Measurements from ENCODE around the gene HES1. TPM values are rescaled to one million over a fixed set of nuclear protein-coding genes. Genes with fewer than 3 reads are reported as not detected.

The HES1 gene
- polyA plus RNA-seq, 1 donor from 2014 or later, result 0.25 TPM

GRCh38 chr3:194102436-194102835 lies 33.5 kb upstream of the HES1 start:
- H4K20me1 ChIP-seq (ENCODE audit: insufficient read depth), result no peaks in the 10 kb centered on the region
- no peak overlapping the region for H3K27ac ChIP-seq (ENCODE audit: low read length)

GRCh38 chr3:194103505-194103904 lies 32.4 kb upstream of the HES1 start:
- no peaks in the 10 kb centered on the region for H3K9me3 ChIP-seq (ENCODE audit: low read length)
- H3K9ac ChIP-seq (ENCODE audit: low read length), result no peak overlapping the region
- no peaks in the 10 kb centered on the region for H3K9me2 ChIP-seq (ENCODE audit: insufficient read depth, low read length)
- no peak overlapping the region for H3K4me2 ChIP-seq (ENCODE audit: low read length)
- H3F3A ChIP-seq (ENCODE audit: insufficient read depth, low read length, poor library complexity, severe bottlenecking), result no peaks in the 10 kb centered on the region
- no peak overlapping the region for H3K4me3 ChIP-seq (ENCODE audit: low read length)
- no peak overlapping the region for H2AFZ ChIP-seq (ENCODE audit: low read depth, low read length)
- TF ChIP-seq CTCF (IDR thresholded peaks at IDR 0.05; ENCODE audit: poor library complexity, severe bottlenecking) (no peak), EP300 (conservative IDR thresholded peaks at IDR 0.05; ENCODE audit: poor library complexity, severe bottlenecking) (no peak), MXI1 (conservative IDR thresholded peaks at IDR 0.05; ENCODE audit: poor library complexity, severe bottlenecking) (no peak), EZH2 (IDR thresholded peaks at IDR 0.05; ENCODE audit: borderline replicate concordance, insufficient read depth, low read length, poor library complexity, severe bottlenecking) (no peak), TAF1 (IDR thresholded peaks at IDR 0.05; ENCODE audit: low read depth) (no peak), RAD21 (conservative IDR thresholded peaks at IDR 0.05) (no peak)
- H4K20me1 ChIP-seq (ENCODE audit: insufficient read depth), result no peaks in the 10 kb centered on the region
- no peaks in the 10 kb centered on the region for H3K36me3 ChIP-seq (ENCODE audit: insufficient read depth, low read length)
- no peak overlapping the region for H3K27ac ChIP-seq (ENCODE audit: low read length)
- no peaks in the 10 kb centered on the region for H3K27me3 ChIP-seq (ENCODE audit: insufficient read depth, low read depth, low read length)
- H3K79me2 ChIP-seq (replicated peaks; ENCODE audit: insufficient read depth, low read length), result no peaks in the 10 kb centered on the region

More at GRCh38 chr3:194102436-194102835, 33.5 kb upstream of the HES1 start:
- no peak overlapping the region for H3K4me3 ChIP-seq (ENCODE audit: low read length)
- no peaks in the 10 kb centered on the region for H3K79me2 ChIP-seq (replicated peaks; ENCODE audit: insufficient read depth, low read length)
- H3K4me2 ChIP-seq (ENCODE audit: low read length), result no peak overlapping the region
- H3K9me3 ChIP-seq (ENCODE audit: low read length), result no peaks in the 10 kb centered on the region
- no peak overlapping the region for H3K9ac ChIP-seq (ENCODE audit: low read length)
- H3K27me3 ChIP-seq (ENCODE audit: insufficient read depth, low read depth, low read length), result no peaks in the 10 kb centered on the region
- no peaks in the 10 kb centered on the region for H3K9me2 ChIP-seq (ENCODE audit: insufficient read depth, low read length)
- H2AFZ ChIP-seq (ENCODE audit: low read depth, low read length), result no peak overlapping the region
- H3K36me3 ChIP-seq (ENCODE audit: insufficient read depth, low read length), result no peaks in the 10 kb centered on the region
- H3F3A ChIP-seq (ENCODE audit: insufficient read depth, low read length, poor library complexity, severe bottlenecking), result no peaks in the 10 kb centered on the region
- no peak for TF ChIP-seq REST (IDR thresholded peaks at IDR 0.05; ENCODE audit: borderline replicate concordance)
- TF ChIP-seq MXI1 (conservative IDR thresholded peaks at IDR 0.05; ENCODE audit: poor library complexity, severe bottlenecking), result no peak
- TF ChIP-seq EZH2 (IDR thresholded peaks at IDR 0.05; ENCODE audit: borderline replicate concordance, insufficient read depth, low read length, poor library complexity, severe bottlenecking), result no peak
- TF ChIP-seq TAF1 (IDR thresholded peaks at IDR 0.05; ENCODE audit: low read depth), result no peak
- no peak for TF ChIP-seq POLR2AphosphoS5 (IDR thresholded peaks at IDR 0.05)
- TF ChIP-seq SMC3 (conservative IDR thresholded peaks at IDR 0.05; ENCODE audit: poor library complexity), result no peak
- TF ChIP-seq RAD21 (conservative IDR thresholded peaks at IDR 0.05), result no peak

Data from neural cell (in vitro differentiated cells).